GM13977 (cell line): ENCODE measurements around the gene RNU2-63P.
A peak's percentile ranks its signal among the peaks of the same experiment; 100 is the strongest.

Experiments
- DNase-seq: peaks from one replicate; pipeline ENCODE4 v3.0.0; 2012; ENCODE audit warnings: low spot score
- in situ Hi-C: fragments of 300-500 bp; cut with MboI; formaldehyde crosslinking; loops from one replicate; pipeline ENCODE4 v1.12.0; 2022; ENCODE audit warnings: low sequenced_read_pairs, low pct_unique_long_range_greater_than_20kb, mixed read lengths, inconsistent platforms; ENCODE audit not compliant: unreplicated experiment
- TF ChIP-seq, protein P1 (sequence below): IDR thresholded peaks from 2 replicates; pipeline ENCODE4 v1.5.1; 2012; ENCODE audit warnings: mild to moderate bottlenecking, control low read depth; ENCODE audit not compliant: insufficient read depth; ENCODE audit errors: extremely low read depth, missing control alignments

Gene RNU2-63P

DNA sequence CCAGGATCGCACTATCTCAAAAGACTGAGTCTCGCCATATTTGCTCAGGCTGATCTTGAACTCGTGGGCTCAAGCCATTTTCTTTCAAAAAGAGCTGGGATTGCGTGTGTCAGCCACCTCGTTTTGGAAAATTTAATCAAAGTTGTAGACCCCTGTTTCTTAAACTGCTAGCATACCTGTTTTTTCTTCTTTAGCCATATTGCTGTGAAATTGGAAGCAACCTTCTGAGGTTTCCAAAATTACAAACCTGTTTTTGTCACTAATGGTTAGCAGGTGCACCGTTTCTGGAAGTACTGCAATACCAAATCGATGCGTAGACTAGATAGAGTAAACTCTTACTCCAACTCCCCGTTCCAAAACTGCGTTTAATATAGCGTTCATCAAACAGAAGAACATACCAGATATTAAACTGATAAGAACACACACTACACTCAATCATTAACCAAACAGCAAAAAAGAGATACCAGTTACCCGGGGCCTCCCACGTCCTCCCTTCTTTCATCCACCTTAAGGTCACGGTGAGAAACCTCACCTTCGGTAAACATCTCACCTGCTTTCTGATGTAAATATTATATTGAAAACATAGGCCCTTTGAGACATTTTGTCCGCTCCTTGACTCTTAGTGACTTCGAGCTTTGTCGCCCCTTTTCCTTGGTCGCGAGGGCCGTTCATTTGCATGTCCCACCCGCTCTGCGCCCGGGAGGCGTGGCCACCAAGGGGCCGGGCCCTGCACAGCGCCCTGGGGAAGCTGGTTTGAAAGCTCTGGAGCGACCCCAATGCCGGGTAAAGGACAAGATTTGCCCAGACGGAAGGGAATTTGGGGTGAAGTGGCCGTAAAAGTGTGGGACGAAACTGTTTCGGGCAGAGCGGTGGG lies at the start of gene RNU2-63P:
Gene RNU2-63P (minus strand): TSS at position 462 of the 874 bp plus-strand sequence.
- peak; percentile 79 for DNase-seq
- in situ Hi-C loops, result no loop called here
- TF ChIP-seq, protein P1, sequence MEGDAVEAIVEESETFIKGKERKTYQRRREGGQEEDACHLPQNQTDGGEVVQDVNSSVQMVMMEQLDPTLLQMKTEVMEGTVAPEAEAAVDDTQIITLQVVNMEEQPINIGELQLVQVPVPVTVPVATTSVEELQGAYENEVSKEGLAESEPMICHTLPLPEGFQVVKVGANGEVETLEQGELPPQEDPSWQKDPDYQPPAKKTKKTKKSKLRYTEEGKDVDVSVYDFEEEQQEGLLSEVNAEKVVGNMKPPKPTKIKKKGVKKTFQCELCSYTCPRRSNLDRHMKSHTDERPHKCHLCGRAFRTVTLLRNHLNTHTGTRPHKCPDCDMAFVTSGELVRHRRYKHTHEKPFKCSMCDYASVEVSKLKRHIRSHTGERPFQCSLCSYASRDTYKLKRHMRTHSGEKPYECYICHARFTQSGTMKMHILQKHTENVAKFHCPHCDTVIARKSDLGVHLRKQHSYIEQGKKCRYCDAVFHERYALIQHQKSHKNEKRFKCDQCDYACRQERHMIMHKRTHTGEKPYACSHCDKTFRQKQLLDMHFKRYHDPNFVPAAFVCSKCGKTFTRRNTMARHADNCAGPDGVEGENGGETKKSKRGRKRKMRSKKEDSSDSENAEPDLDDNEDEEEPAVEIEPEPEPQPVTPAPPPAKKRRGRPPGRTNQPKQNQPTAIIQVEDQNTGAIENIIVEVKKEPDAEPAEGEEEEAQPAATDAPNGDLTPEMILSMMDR, result no peak

DNA sequence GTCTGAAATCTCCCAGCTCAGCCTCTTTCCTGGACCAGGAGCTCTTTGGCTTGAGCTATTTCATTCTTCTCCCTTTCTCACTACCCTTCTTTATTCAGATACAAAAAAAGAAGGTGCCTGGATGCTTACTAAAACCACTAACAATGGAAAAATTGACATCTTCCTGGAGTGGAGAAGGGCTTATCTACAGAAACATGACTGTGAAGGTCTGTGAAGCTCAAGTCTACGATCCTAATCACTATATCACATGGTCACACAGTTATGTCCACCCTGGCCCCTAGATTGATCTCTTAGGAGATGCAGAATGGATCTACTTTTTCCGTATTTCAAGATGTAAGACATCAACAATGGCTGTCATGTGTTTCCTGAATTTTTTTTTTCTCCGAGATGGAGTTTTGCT lies 44.9 kb upstream of the RNU2-63P start:
- in situ Hi-C loops, result loop anchor here (10.0 kb wide), 1 partner anchor 104 kb away; no protein-coding TSS in a partner anchor
- DNase-seq, result no peak
- TF ChIP-seq, protein P1, result no peak

DNA sequence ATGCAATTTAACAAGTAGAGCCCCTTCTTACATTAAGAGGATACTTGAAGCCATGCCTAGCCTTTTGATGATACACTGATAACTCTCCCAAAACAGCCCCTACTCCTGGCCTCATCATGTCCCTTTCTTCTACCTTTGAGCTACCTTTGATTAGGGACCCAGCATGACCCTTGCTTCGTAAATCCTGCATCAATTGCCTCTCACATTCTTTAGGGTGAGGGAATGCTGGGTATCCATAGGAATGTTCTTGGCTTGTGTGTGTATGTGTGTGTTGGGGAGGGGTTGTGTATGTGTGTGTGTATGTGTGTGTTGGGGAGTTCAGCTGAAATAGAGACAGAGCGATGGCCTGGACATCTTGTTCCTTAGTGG lies 44.5 kb upstream of the RNU2-63P start:
- no peak for DNase-seq
- in situ Hi-C loops, result loop anchor here (10.0 kb wide), 1 partner anchor 104 kb away; no protein-coding TSS in a partner anchor
- TF ChIP-seq, protein P1, result no peak

DNA sequence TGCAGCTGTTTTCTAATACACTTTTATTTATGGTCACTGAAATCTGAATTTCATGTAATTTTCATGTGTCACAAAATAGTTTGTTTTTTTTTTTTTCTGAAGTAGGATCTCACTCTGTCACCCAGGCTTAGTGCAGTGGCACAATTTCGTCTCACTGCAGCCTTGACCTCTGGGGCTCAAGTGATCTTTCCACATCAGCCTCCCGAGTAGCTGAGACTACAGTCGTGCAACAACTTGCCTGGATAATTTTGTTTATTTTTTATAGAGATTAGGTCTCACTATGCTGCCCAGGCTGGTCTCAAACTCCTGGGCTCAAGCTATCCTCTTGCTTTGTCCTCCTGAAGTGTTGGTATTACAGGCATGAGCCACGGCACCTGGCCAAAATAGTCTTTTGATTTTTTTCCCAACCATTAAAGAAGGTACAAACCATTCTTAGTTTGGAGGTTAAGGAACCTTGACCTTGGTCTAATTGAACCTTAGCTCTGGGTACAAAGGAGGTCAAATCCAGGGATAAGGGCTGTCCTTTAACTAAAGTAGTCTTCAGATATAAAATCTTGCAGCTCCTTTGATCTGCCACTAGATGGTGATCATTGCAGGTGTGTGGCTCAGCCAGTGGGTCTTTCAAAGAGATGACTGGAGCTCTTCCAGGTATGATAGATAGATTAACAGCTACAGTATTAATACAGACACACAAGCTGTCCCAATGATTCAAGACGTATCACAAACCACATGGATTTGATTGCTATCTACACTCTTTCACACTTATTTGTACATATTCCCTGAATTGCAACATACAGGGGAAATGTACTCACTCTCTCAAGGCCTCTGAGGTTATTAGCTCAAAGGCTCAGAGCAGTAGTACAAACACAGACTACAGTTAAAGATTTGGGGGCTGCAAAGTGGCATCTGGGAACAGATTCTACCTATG lies 43.9 kb upstream of the RNU2-63P start:
- TF ChIP-seq, protein P1, result peak; percentile 79
- in situ Hi-C loops, result loop anchor here (10.0 kb wide), 1 partner anchor 105 kb away; no protein-coding TSS in a partner anchor
- peak; percentile 76 for DNase-seq

DNA sequence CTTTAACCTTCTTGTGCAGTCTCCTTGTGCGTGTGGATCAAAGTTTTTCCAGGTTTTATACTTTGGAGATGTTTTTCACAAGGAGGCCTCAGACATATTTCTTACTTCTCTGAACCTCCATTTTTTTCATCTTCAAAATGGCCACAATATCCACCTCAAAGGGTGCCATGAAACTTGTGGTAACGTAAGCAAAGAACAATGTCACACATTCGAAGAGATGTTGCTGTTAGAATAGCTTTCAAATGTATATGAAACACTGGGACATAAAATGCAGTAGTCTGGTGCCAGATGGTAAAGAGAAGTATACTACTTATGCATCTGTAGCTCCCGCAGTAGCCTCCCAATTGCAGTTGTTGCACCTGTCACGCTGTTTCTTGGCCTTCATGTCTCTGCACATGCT lies 41.8 kb upstream of the RNU2-63P start:
- in situ Hi-C loops, result no loop called here
- TF ChIP-seq, protein P1, result no peak
- no peak for DNase-seq

DNA sequence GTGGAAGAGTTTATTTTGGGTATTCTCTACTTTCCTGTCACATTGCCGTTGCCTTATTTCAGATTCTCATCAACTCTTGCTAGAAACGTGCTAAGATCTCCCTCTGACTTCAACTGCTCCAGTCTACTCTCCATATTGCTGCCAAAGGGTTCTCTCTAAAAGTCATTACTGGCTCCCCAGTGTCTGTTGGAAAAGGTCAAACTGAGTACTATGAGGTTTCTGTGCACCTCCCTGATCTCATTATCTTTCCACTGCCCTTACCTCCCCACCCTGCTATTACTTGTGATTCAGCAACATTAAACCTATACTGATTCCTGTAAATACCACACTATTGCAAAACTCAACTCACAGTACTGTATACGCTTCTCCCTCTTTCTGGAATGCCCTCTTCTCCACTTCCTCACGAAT lies 41.1 kb upstream of the RNU2-63P start:
- TF ChIP-seq, protein P1, result no peak
- DNase-seq, result no peak
- in situ Hi-C loops, result no loop called here
